Right lobe of liver (tissue), 6 donors: Measurements from ENCODE around the gene MTFMT. TPM values are rescaled to one million over a fixed set of nuclear protein-coding genes. Genes with fewer than 3 reads are reported as not detected.

Source experiments
- ATAC-seq, 4 donors: fragments of 200-7000 bp; cut with Tn5 transposase; one replicate each; pipeline ENCODE4 v1.9.1; 2020; ENCODE audit warnings: mild to moderate bottlenecking in 4 of 4, moderate library complexity in 4 of 4
- DNase-seq, 3 donors: peaks; one replicate each; pipeline ENCODE4 v3.0.0-alpha.2; 2020
- H3K27ac ChIP-seq, 3 donors: fragments of 200-600 bp; one replicate each; pipeline ENCODE4 v1.8.0; 2022
- H3K27me3 ChIP-seq, 2 donors: fragments of 200-600 bp; one replicate each; pipeline ENCODE4 v1.8.0; 2022
- H3K36me3 ChIP-seq, 4 donors: fragments of 200-600 bp; sonication (generic) in 1 of 4; one replicate each; pipeline versions ENCODE4 v1.5.1 to v1.8.0; 2017 to 2022; ENCODE audit warnings: control low read depth in 1 of 4
- H3K4me1 ChIP-seq, 4 donors: fragments of 200-600 bp; sonication (generic) in 1 of 4; one replicate each; pipeline versions ENCODE4 v1.5.1 to v1.8.0; 2017 to 2022; ENCODE audit warnings: control low read depth in 1 of 4
- H3K4me3 ChIP-seq, 3 donors: fragments of 200-600 bp; one replicate each; pipeline ENCODE4 v1.8.0; 2022
- H3K9me3 ChIP-seq, 4 donors: fragments of 200-600 bp; sonication (generic) in 1 of 4; one replicate each; pipeline versions ENCODE4 v1.5.1 to v1.8.0; 2017 to 2022; ENCODE audit warnings: control low read depth in 1 of 4
- POLR2A ChIP-seq: fragments of 450-650 bp; IDR thresholded peaks from one replicate; pipeline ENCODE4 v1.6.1; 2017; ENCODE audit warnings: antibody characterized with exemption, mild to moderate bottlenecking
- WGBS: methylation state at CpG from one replicate; pipeline ENCODE4 v1.1.6; 2018; ENCODE audit warnings: low coverage, low lambda C conversion rate; ENCODE audit not compliant: insufficient coverage; ENCODE audit errors: missing lambda C conversion rate; 5-methylcytosine and 5-hydroxymethylcytosine counted together
- intact Hi-C, 2 donors: fragments of 100-400 bp; cut with DNase I; formaldehyde crosslinking; loops; one replicate each; pipeline versions ENCODE4 v1.11.2 to v1.14.1; 2022
- total RNA-seq, 6 experiments: library from RNA; depleted of rRNA in 2 of 6; stranded (reverse); fragments of >200 nt in 2 of 6; fragmentation: NEBNext Ultra II Directional in 3 of 6; extraction: Animal tissue kit (Norgen Biotek cat#: 25700) in 3 of 6; gene quantifications; one replicate each; pipeline versions ENCODE4 v1.1.0 to v1.2.4, GENCODE V29; 2016 to 2023
- TF ChIP-seq, protein P1 (sequence below), 4 donors: fragments of 200-600 bp in 3 of 4; fragments of 450-650 bp in 1 of 4; IDR thresholded peaks; one replicate each; pipeline versions ENCODE4 v1.5.1 to v1.8.0; 2016 to 2022; ENCODE audit warnings: antibody characterized with exemption in 4 of 4, mild to moderate bottlenecking in 2 of 4
- donor health status: DM: no; HTN: yes; CAD: no.
- donor health status: DM: no; HTN: no; CAD: no.
- donor health status: DM: no; HTN: no; CAD: no.
- donor health status: DM: no; HTN: yes; CAD: no.
- donor health status: DM: no; HTN: yes; CAD: no.

MTFMT gene
- total RNA-seq, 6 experiments from 2014 or later = 9.2 to 24.3 (median 13.0) TPM

DNA sequence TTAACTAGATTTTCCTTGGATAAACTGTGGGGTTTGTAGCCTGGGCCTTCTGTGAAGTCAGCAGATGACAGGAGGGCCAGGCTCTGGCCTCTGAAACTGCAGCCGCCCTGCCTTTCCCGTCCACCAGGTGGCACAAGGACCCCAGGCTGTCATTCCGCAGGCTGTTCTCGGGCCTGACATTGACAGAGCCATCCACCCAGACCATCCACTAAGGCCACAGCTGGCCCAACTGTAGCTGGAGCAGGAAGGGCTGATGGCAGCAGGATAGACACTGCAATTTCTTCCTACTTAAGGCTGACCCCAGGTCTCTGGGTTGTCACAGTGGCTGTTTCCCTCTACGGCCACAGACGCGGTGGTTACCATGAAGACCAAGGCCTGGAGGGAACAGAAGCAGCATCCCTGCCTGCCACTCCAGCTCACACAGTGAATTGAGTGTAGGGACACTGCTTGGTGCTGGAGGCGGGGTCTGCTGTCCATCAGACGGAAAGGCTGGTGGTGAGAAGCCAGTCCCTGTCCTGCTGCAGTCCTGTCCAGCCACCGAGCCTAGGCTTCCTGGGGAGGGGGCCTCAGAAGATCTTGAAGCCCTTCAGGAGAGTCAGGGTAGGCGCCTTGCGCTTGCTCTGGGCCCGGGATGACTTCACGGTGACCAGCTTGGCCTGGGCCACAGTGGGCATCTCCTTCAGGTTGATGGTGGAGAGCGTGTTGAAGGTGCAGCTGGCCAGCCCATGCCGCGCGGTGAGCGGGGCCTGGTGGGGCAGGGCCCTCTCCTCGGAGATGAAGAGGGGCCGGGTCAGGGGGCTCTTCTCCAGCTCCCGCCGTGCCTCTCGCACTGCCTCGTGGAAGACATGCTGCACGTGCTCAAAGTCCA is 25.1 kb upstream of the MTFMT start:
- Histone ChIP-seq H3K4me3 (no peak overlapping the region), H3K27ac (peak overlapping the region; percentile 4 to 85 (median 33)), H3K36me3 (no peaks in the 10 kb centered on the region), H3K4me1 (peaks cover 0 to 31% (median 7%) of the 10 kb centered on the region in 4 donors), H3K9me3 (no peaks in the 10 kb centered on the region), H3K27me3 (no peaks in the 10 kb centered on the region)
- DNase-seq (peak; percentile 80 to 85 (median 85)), ATAC-seq (peak; percentile 80 to 90 (median 84))
- TF ChIP-seq, protein P1, sequence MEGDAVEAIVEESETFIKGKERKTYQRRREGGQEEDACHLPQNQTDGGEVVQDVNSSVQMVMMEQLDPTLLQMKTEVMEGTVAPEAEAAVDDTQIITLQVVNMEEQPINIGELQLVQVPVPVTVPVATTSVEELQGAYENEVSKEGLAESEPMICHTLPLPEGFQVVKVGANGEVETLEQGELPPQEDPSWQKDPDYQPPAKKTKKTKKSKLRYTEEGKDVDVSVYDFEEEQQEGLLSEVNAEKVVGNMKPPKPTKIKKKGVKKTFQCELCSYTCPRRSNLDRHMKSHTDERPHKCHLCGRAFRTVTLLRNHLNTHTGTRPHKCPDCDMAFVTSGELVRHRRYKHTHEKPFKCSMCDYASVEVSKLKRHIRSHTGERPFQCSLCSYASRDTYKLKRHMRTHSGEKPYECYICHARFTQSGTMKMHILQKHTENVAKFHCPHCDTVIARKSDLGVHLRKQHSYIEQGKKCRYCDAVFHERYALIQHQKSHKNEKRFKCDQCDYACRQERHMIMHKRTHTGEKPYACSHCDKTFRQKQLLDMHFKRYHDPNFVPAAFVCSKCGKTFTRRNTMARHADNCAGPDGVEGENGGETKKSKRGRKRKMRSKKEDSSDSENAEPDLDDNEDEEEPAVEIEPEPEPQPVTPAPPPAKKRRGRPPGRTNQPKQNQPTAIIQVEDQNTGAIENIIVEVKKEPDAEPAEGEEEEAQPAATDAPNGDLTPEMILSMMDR (IDR thresholded peaks at IDR 0.05) = peak; percentile 87 to 97 (median 96)
- no peak for TF ChIP-seq POLR2A
- intact Hi-C loops = loop anchor here (5.0 kb wide), 2 partner anchors 43 to 48 kb away; no protein-coding TSS in a partner anchor
- 50% methylated on average over 2 of the region's 26 CpGs for WGBS

- TF ChIP-seq POLR2A = no peak
- TF ChIP-seq, protein P1 (IDR thresholded peaks at IDR 0.05) = no peak
- no peaks in the 10 kb centered on the region for H3K27me3 ChIP-seq
- no peaks in the 10 kb centered on the region for H3K36me3 ChIP-seq
- ATAC-seq (no peak), DNase-seq (no peak)
- H3K4me3 ChIP-seq = no peak overlapping the region
- H3K27ac ChIP-seq = no peak overlapping the region
- H3K9me3 ChIP-seq = no peaks in the 10 kb centered on the region
- WGBS = 92% methylated on average over 2 of the region's 2 CpGs
- intact Hi-C loops = loop anchor here (5.0 kb wide), 2 partner anchors 44 to 49 kb away; no protein-coding TSS in a partner anchor
- H3K4me1 ChIP-seq = peaks cover 0 to 31% (median 7%) of the 10 kb centered on the region in 4 donors
Observed at GRCh38 chr15:65052956-65053355, 23.5 kb upstream of the MTFMT start.

DNA sequence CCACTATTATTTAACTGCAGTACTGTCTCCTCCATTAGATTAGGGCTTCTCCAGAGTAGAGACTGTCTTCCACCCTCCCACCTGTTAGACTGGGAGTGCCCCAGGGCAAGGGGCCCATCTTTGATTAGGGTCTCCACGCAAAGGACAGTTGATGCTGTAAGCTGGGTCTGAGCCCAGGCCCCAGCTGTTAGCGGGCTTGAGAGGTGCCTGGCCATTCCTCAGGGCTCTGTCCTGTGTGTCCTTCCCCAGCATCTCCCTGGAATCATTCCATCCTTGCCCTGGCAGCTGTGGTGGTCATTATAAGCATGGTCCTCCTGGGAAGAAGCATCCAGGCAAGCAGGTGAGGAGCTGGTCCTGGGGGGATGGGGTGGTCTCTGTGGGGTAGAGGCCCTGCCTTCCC is 21.8 kb upstream of the MTFMT start:
- no peak for TF ChIP-seq POLR2A
- TF ChIP-seq, protein P1 (IDR thresholded peaks at IDR 0.05) = no peak
- H3K36me3 ChIP-seq = no peaks in the 10 kb centered on the region
- H3K4me1 ChIP-seq = peaks cover 0 to 18% (median 3%) of the 10 kb centered on the region in 4 donors
- WGBS = no CpG with 5 or more reads among the region's 2 CpGs
- no peaks in the 10 kb centered on the region for H3K9me3 ChIP-seq
- DNase-seq (no peak), ATAC-seq (no peak)
- H3K27ac ChIP-seq = no peak overlapping the region
- H3K4me3 ChIP-seq = no peak overlapping the region
- H3K27me3 ChIP-seq = no peaks in the 10 kb centered on the region
- intact Hi-C loops = loop anchor here (5.0 kb wide), 2 partner anchors 46 to 51 kb away; no protein-coding TSS in a partner anchor

DNA sequence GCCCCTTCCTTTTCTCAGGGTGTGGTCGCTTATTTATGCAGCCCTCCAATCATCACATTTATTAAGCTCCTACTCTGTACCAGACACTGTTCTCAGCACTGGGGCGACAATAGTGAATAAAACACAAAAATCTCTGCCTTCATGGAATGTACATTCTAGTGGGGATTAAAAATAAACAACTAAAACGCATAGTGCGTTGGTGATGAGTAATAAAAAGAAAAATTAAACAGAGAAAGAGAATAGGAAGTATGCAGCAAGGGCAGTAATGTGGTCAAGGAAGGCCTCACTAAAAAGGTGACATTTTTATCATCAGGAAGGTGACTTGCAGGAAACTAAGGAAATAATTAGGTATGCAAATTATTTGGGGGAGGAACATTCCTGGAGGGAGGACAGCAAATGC is 20.8 kb upstream of the MTFMT start:
- ATAC-seq = no peak
- no peak for DNase-seq
- Histone ChIP-seq H3K27me3 (no peaks in the 10 kb centered on the region), H3K9me3 (no peaks in the 10 kb centered on the region), H3K4me1 (peaks cover 0 to 16% (median under 1%) of the 10 kb centered on the region in 4 donors), H3K36me3 (no peaks in the 10 kb centered on the region), H3K4me3 (no peak overlapping the region), H3K27ac (no peak overlapping the region)
- 66% methylated on average over 3 of the region's 4 CpGs for WGBS
- intact Hi-C loops = loop anchor here (5.0 kb wide), 2 partner anchors 47 to 52 kb away; no protein-coding TSS in a partner anchor
- no peak for TF ChIP-seq POLR2A

- Histone ChIP-seq H3K4me3 (peak overlapping the region in 1 of 3 donors; percentile 22), H3K4me1 (peaks cover 0 to 15% (median 5%) of the 10 kb centered on the region in 4 donors), H3K27ac (no peak overlapping the region), H3K27me3 (no peaks in the 10 kb centered on the region), H3K9me3 (no peaks in the 10 kb centered on the region), H3K36me3 (no peaks in the 10 kb centered on the region)
- TF ChIP-seq, protein P1 (IDR thresholded peaks at IDR 0.05) = no peak
- TF ChIP-seq POLR2A = no peak
- 24% methylated on average over 6 of the region's 19 CpGs for WGBS
- DNase-seq (peak; percentile 70 to 81 (median 76)), ATAC-seq (peak; percentile 21 to 47 (median 30))
- intact Hi-C loops = no loop called here
Observed at GRCh38 chr15:65049418-65049840, 20.0 kb upstream of the MTFMT start.
